ENCODE data around the gene MAGI2. TPM values are rescaled to one million over a fixed set of nuclear protein-coding genes. Genes with fewer than 3 reads are reported as not detected.

Gene MAGI2
- total RNA-seq, 1 donor from 2014 or later = 0.38 TPM

DNA sequence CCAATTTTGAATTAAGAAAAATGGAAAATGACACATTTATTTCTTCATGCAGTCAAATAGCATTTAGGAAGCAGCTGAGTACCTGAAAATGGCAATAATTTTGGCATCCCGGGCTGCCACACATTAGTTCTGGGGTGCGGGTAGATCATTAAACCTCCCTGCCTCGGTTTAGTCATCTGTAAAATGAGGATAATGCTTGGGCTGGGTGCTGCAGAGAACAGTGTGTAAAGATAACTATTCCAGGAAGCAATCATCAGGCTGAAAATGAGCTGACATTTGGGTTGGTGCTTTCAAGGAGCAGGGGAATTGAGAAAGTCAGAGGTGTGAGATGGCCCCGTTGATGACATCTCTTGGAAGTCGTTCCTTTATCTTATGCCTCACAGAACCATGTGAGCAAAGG is 887.7 kb downstream of the MAGI2 start:
- POLR2A ChIA-PET = no interaction called here
- H3K36me3 Mint-ChIP-seq (ENCODE audit: low read depth) = no peaks in the 10 kb centered on the region
- H3K27ac Mint-ChIP-seq = no peak overlapping the region
- H3K27me3 Mint-ChIP-seq = no peaks in the 10 kb centered on the region
- intact Hi-C loops (cut with micrococcal nuclease) = no loop called here
- CTCF ChIA-PET = no interaction called here
- H3K9me3 Mint-ChIP-seq = no peaks in the 10 kb centered on the region
- H3K4me1 Mint-ChIP-seq = no peaks in the 10 kb centered on the region
- no peak overlapping the region for H3K4me3 Mint-ChIP-seq
- TF ChIP-seq, protein P1, sequence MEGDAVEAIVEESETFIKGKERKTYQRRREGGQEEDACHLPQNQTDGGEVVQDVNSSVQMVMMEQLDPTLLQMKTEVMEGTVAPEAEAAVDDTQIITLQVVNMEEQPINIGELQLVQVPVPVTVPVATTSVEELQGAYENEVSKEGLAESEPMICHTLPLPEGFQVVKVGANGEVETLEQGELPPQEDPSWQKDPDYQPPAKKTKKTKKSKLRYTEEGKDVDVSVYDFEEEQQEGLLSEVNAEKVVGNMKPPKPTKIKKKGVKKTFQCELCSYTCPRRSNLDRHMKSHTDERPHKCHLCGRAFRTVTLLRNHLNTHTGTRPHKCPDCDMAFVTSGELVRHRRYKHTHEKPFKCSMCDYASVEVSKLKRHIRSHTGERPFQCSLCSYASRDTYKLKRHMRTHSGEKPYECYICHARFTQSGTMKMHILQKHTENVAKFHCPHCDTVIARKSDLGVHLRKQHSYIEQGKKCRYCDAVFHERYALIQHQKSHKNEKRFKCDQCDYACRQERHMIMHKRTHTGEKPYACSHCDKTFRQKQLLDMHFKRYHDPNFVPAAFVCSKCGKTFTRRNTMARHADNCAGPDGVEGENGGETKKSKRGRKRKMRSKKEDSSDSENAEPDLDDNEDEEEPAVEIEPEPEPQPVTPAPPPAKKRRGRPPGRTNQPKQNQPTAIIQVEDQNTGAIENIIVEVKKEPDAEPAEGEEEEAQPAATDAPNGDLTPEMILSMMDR (IDR thresholded peaks at IDR 0.05) = no peak
- DNase-seq (no peak), ATAC-seq (ENCODE audit: low read depth) (no peak)

DNA sequence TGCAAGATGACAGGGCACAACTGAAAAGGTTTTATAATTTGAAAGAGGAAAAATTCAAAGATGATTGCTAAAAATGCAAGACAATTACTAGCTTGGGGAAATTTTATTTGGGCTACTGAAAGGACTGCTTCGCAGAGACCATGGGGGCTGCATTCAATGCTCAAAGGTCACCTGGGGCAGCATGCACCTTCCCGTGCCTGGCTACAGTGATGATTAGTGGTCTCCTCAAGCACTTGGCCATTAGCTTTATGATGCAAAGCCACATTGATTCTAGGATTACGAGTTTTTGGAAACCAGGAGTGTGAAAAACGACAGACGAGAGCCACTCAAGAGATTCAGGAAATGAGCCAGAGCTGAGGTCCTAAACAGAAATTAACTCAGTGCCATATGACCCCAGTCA is 890.3 kb downstream of the MAGI2 start:
- TF ChIP-seq, protein P1 (IDR thresholded peaks at IDR 0.05) = no peak

DNA sequence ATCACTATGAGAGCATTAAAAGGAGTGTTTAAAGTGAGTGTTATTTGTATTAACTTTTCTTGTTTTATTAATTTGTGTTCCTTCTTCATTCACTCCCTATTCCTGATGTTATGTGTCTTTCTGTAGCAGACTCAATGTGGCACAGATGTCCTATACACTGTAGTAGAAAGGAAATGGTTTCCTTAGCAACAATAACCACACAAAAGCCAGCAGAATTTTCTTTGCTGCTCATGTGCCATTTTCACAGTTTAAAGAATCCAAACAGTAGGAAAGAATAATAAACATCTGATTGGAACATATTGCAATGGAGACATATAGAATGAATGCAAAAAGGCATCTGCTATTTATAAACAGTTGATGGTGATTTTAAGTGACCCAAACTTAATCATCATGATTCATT is 891.3 kb downstream of the MAGI2 start:
- TF ChIP-seq, protein P1 (IDR thresholded peaks at IDR 0.05) = no peak
- Mint-ChIP-seq H3K9me3 (no peaks in the 10 kb centered on the region), H3K27me3 (no peaks in the 10 kb centered on the region), H3K27ac (no peak overlapping the region), H3K4me1 (no peaks in the 10 kb centered on the region), H3K4me3 (no peak overlapping the region), H3K36me3 (ENCODE audit: low read depth) (no peaks in the 10 kb centered on the region)
- no peak for ATAC-seq (ENCODE audit: low read depth)
- intact Hi-C loops (cut with micrococcal nuclease) = no loop called here
- no peak for DNase-seq
- ChIA-PET POLR2A (no interaction called here), CTCF (no interaction called here)

More for the DNA sequence above, 890.3 kb downstream of the MAGI2 start:
- no peaks in the 10 kb centered on the region for H3K4me1 Mint-ChIP-seq
- intact Hi-C loops (cut with micrococcal nuclease) = no loop called here
- CTCF ChIA-PET = no interaction called here
- no peak overlapping the region for H3K4me3 Mint-ChIP-seq
- no peaks in the 10 kb centered on the region for H3K9me3 Mint-ChIP-seq
- ATAC-seq (ENCODE audit: low read depth) (no peak), DNase-seq (no peak)
- H3K27me3 Mint-ChIP-seq = no peaks in the 10 kb centered on the region
- H3K36me3 Mint-ChIP-seq (ENCODE audit: low read depth) = no peaks in the 10 kb centered on the region
- no peak overlapping the region for H3K27ac Mint-ChIP-seq
- POLR2A ChIA-PET = no interaction called here

DNA sequence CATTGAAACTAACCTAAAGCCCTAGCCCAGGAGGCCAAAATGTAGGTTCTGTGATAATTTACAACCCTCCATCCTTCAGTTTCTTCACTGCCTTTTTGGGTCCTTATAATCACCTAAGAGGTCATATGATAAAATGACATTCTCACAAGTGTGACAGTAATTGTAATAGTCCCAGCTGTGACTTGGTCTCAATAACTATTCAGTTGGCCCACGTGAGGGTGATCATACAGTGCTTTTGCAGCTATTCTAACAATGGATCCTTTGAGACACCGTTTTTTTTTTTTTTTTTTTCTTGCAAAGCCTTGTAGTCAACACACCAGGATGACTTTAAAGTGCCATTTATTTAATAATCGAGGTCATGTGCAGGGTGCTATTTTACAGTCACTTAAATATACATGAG is 894.9 kb downstream of the MAGI2 start:
- TF ChIP-seq, protein P1 (IDR thresholded peaks at IDR 0.05) = no peak

DNA sequence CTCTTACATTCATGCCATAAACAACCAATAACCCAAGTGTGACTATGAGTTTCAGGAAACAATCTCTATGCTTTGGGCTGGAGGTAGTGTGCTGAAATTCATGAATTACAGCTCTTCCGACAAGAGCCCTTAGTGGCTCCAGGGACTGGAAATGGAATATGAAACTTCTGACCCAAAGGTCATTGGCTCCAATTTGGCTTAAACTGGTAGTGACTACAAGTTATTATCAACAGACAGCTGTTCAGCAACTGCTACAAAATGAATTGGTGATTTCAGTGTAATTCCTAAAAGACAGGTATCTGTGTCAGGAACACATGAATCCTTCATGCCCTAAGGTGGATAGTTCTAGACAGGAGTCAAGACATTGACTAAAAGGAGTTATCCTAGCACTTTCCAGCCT is 909.5 kb downstream of the MAGI2 start:
- TF ChIP-seq, protein P1 (IDR thresholded peaks at IDR 0.05) = no peak

More for the DNA sequence above, 894.9 kb downstream of the MAGI2 start:
- no peaks in the 10 kb centered on the region for H3K9me3 Mint-ChIP-seq
- H3K4me1 Mint-ChIP-seq = no peaks in the 10 kb centered on the region
- intact Hi-C loops (cut with micrococcal nuclease) = no loop called here
- ATAC-seq (ENCODE audit: low read depth) = no peak
- no peak overlapping the region for H3K4me3 Mint-ChIP-seq
- H3K36me3 Mint-ChIP-seq (ENCODE audit: low read depth) = no peaks in the 10 kb centered on the region
- no peaks in the 10 kb centered on the region for H3K27me3 Mint-ChIP-seq
- POLR2A ChIA-PET = no interaction called here
- no peak overlapping the region for H3K27ac Mint-ChIP-seq
- DNase-seq = no peak
- CTCF ChIA-PET = no interaction called here

More for the DNA sequence above, 909.5 kb downstream of the MAGI2 start:
- POLR2A ChIA-PET = no interaction called here
- no peak for DNase-seq
- H3K4me1 Mint-ChIP-seq = no peaks in the 10 kb centered on the region
- no peak overlapping the region for H3K4me3 Mint-ChIP-seq
- CTCF ChIA-PET = no interaction called here
- H3K36me3 Mint-ChIP-seq (ENCODE audit: low read depth) = no peaks in the 10 kb centered on the region
- no peak overlapping the region for H3K27ac Mint-ChIP-seq
- intact Hi-C loops (cut with micrococcal nuclease) = no loop called here
- no peaks in the 10 kb centered on the region for H3K27me3 Mint-ChIP-seq
- peaks cover 3% of the 10 kb centered on the region for H3K9me3 Mint-ChIP-seq
- no peak for ATAC-seq (ENCODE audit: low read depth)

Data from activated B cell treated with CpG ODN at 0.5 μM for 24 hours (primary cell).